HG03565 (cell line): ENCODE measurements around the gene RTN4.

ENCODE experiments used
- ATAC-seq: cut with Tn5 transposase; IDR thresholded peaks from one replicate; pipeline ENCODE4 v1.9.1; 2021; ENCODE audit warnings: mild to moderate bottlenecking, moderate library complexity; ENCODE audit not compliant: unreplicated experiment

RTN4 gene

DNA sequence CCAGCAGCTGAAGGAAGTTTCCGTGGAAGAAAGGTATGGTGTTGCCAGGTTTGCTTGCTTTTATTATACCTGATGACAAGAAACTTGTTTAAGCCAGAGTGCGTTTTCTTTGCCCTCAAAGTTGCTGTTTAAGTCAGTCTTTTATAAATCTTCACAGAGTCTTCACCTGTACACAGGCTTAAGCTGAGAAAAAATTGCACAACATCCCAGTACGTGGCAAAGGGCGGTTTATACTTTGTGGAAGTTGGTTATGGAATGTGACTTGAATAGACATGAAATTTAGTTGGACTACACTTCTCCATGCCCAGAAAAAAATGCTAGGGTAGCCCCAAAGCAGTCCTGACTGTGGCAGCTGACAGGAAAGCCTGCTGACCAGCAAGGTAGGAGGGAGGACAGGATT, 121.5 kb downstream of the RTN4 start:
- no peak for ATAC-seq

GRCh38 chr2:54927751-54928615, 122.3 kb downstream of the RTN4 start:
- no peak for ATAC-seq

DNA sequence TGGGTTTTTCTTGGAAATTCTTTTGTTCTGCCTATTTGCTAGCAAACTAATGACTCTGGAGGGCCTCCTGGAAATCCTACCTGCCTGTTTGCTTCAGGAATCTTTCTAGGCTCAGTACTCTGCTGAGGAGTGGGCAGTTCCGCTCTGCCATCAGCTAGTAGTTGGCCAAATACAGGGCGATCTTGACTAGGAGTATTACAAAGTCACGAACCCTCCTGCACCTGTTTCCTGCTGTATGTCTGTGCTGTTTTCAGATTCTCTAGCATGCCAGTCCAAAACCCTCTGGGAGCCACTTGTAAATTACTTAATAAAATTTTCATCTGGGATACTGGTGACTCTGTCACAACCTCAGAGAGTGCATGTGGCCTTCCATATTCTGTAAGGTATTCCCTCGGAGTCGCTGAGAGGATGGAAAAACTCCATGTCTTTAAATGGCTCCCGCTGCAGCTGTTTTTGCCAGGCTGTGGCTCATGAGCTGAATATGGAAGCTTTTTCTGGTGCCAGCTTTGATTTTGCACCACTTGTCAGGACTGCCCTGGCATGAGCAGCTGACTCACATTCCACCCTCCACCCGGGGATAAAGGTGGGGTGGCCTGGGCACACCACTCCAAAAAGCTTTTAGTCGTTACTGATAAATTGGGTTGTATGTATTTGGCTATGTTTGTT, 123.0 kb downstream of the RTN4 start:
- no peak for ATAC-seq

DNA sequence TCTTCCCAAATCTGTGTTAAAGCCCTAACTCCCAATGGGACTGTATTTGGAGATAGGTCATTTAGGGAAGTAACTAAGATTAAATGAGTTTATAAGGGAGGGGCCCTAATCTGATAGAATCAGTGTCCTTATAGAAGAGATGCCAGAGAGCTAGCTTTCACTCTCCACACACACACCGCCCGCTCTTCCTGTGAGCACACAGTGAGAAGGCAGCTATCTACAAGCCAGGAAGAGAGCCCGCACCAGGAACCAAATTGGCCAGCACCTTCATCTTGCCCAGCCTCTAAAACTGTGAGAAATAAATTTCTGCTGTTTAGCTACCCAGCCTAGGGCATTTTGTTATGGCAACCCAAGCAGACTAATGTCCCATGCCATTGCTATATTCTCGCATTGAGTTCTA, 125.2 kb downstream of the RTN4 start:
- no peak for ATAC-seq

DNA sequence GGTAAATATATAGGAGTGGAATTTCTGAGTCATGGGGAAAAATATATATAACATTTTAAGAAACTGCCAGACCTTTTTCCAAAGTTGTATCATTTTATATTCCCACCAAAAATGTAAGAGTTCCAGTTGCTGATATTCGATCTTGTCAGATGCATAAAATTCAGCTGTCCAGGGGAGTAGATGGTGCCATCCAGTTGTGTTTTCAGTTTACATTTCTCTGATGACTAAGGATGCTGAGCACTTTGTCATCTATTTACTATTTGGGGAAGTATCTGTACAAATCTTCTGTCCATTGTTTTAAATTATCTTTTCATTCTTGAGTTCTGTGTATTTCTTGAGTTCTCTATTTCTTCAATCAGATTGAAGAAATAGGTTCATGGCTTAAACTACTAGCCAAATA, 126.1 kb downstream of the RTN4 start:
- no peak for ATAC-seq
